ENCODE data around the gene PAQR4. TPM values are rescaled to one million over a fixed set of nuclear protein-coding genes. Genes with fewer than 3 reads are reported as not detected.

Gene PAQR4
- total and polyA plus RNA-seq, 2 donors from 2014 or later: 3.5 to 5.9 TPM

- no peaks in the 10 kb centered on the region for H3K36me3 ChIP-seq (ENCODE audit: control insufficient read depth in 2 of 3, insufficient read depth in 3 of 3, low read length in 3 of 3)
- FAIRE-seq: no peak
- TF ChIP-seq, protein P1, sequence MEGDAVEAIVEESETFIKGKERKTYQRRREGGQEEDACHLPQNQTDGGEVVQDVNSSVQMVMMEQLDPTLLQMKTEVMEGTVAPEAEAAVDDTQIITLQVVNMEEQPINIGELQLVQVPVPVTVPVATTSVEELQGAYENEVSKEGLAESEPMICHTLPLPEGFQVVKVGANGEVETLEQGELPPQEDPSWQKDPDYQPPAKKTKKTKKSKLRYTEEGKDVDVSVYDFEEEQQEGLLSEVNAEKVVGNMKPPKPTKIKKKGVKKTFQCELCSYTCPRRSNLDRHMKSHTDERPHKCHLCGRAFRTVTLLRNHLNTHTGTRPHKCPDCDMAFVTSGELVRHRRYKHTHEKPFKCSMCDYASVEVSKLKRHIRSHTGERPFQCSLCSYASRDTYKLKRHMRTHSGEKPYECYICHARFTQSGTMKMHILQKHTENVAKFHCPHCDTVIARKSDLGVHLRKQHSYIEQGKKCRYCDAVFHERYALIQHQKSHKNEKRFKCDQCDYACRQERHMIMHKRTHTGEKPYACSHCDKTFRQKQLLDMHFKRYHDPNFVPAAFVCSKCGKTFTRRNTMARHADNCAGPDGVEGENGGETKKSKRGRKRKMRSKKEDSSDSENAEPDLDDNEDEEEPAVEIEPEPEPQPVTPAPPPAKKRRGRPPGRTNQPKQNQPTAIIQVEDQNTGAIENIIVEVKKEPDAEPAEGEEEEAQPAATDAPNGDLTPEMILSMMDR (IDR thresholded peaks at IDR 0.05; ENCODE audit: borderline replicate concordance, extremely low read depth, insufficient read depth): no peak
- H3K4me1 ChIP-seq (ENCODE audit: control insufficient read depth in 2 of 3, insufficient read depth in 2 of 3, low read depth in 1 of 3, low read length in 3 of 3): peaks cover 0 to 6% (median 0%) of the 10 kb centered on the region in 3 donors
- H3K9ac ChIP-seq (ENCODE audit: low read length in 3 of 3): peak within 1 kb of the TSS; percentile 42 to 78 (median 77)
- no peaks in the 10 kb centered on the region for H3K9me3 ChIP-seq (ENCODE audit: control insufficient read depth in 2 of 3, insufficient read depth in 1 of 3, low read length in 3 of 3)
- H3K27ac ChIP-seq (ENCODE audit: low read depth in 2 of 2, low read length in 2 of 2): no peak within 1 kb of the TSS
- H3K4me3 ChIP-seq (ENCODE audit: low read length in 3 of 3): peak within 1 kb of the TSS; percentile 66 to 87 (median 69)
- intact Hi-C loops (cut with DNase I): no loop called here
- H3K27me3 ChIP-seq (ENCODE audit: control insufficient read depth, insufficient read depth, low read length): no peaks in the 10 kb centered on the region
- peak; percentile 93 to 97 (median 95) for DNase-seq
Observed at GRCh38 chr16:2980227-2981176, 11.4 kb downstream of the PAQR4 start, which contains the start of gene PKMYT1. Gene PKMYT1 (minus strand): TSS chr16:2980446. CDS start chr16:2979657, 789 bp downstream.

DNA sequence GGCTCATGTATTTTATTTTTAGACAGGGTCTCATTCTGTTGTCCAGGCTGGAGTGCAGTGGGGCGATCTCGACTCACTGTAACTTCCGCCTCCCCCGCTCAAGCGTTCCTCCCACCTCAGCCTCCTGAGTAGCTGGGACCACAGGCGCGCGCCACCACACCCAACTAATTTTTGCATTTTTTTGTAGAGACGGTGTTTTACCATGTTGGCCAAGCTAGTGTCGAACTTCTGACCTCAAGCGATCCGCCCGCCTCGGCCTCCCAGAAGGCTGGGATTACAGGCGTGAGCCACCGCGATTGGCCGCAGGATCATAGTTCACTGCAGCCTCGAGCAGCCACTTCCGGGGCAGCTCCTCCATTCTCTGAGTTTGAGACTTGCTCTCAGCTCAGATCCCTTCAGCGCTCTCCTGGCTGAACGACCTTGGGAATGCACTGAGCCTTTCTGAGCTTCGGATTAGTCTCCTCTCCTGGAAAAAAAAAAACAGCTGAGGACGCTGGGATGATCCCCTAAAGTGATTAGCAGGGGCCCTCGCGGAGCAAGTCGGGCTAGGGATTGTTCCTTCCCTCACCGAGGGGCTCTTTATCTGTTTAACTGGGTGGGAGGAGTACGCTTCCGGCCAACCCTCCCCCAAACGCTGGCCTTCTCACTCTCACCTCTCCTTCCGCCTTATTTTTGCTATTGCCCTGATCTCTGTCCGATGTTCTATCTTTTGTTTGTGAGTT lies 12.2 kb downstream of the PAQR4 start:
- Histone ChIP-seq H3K4me1 (ENCODE audit: control insufficient read depth in 2 of 3, insufficient read depth in 2 of 3, low read depth in 1 of 3, low read length in 3 of 3) (peaks cover 0 to 6% (median 0%) of the 10 kb centered on the region in 3 donors), H3K27me3 (ENCODE audit: control insufficient read depth, insufficient read depth, low read length) (no peaks in the 10 kb centered on the region)
- FAIRE-seq: no peak

GRCh38 chr16:2981899-2982250 lies 12.7 kb downstream of the PAQR4 start:
- H3K4me1 ChIP-seq (ENCODE audit: control insufficient read depth in 2 of 3, insufficient read depth in 2 of 3, low read depth in 1 of 3, low read length in 3 of 3): peaks cover 0 to 6% (median 0%) of the 10 kb centered on the region in 3 donors
- DNase-seq (peak in 1 of 5 donors; percentile 67), FAIRE-seq (no peak)
- no peak overlapping the region for H3K4me3 ChIP-seq (ENCODE audit: low read length in 3 of 3)
- no peaks in the 10 kb centered on the region for H3K27me3 ChIP-seq (ENCODE audit: control insufficient read depth, insufficient read depth, low read length)
- TF ChIP-seq, protein P1 (IDR thresholded peaks at IDR 0.05; ENCODE audit: borderline replicate concordance, extremely low read depth, insufficient read depth): no peak
- H3K9ac ChIP-seq (ENCODE audit: low read length in 3 of 3): no peak overlapping the region
- no peaks in the 10 kb centered on the region for H3K36me3 ChIP-seq (ENCODE audit: control insufficient read depth in 2 of 3, insufficient read depth in 3 of 3, low read length in 3 of 3)
- intact Hi-C loops (cut with DNase I): no loop called here
- no peak overlapping the region for H3K27ac ChIP-seq (ENCODE audit: low read depth in 2 of 2, low read length in 2 of 2)
- H3K9me3 ChIP-seq (ENCODE audit: control insufficient read depth in 2 of 3, insufficient read depth in 1 of 3, low read length in 3 of 3): no peaks in the 10 kb centered on the region

More for the DNA sequence above, 12.2 kb downstream of the PAQR4 start:
- TF ChIP-seq, protein P1 (IDR thresholded peaks at IDR 0.05; ENCODE audit: borderline replicate concordance, extremely low read depth, insufficient read depth): no peak
- Histone ChIP-seq H3K27ac (ENCODE audit: low read depth in 2 of 2, low read length in 2 of 2) (no peak overlapping the region), H3K9ac (ENCODE audit: low read length in 3 of 3) (no peak overlapping the region), H3K4me3 (ENCODE audit: low read length in 3 of 3) (peak overlapping the region in 1 of 3 donors; percentile 87), H3K9me3 (ENCODE audit: control insufficient read depth in 2 of 3, insufficient read depth in 1 of 3, low read length in 3 of 3) (no peaks in the 10 kb centered on the region), H3K36me3 (ENCODE audit: control insufficient read depth in 2 of 3, insufficient read depth in 3 of 3, low read length in 3 of 3) (no peaks in the 10 kb centered on the region)
- DNase-seq: peak in 1 of 5 donors; percentile 24
- intact Hi-C loops (cut with DNase I): no loop called here
